Esophagus (tissue), 2 donors: ENCODE measurements around the gene DDX25. TPM values are rescaled to one million over a fixed set of nuclear protein-coding genes. Genes with fewer than 3 reads are reported as not detected.

Experiments used
- H3K27ac ChIP-seq, 2 donors: one replicate each; pipeline ENCODE4 v1.5.1; 2013; ENCODE audit warnings: low read depth in 2 of 2, mild to moderate bottlenecking in 2 of 2, inconsistent platforms in 1 of 2, low read length in 1 of 2, moderate library complexity in 1 of 2
- H3K27me3 ChIP-seq, 2 donors: one replicate each; pipeline ENCODE4 v1.6.1; 2013; ENCODE audit warnings: low read length in 2 of 2, control low read depth in 1 of 2, mild to moderate bottlenecking in 1 of 2; ENCODE audit not compliant: insufficient read depth in 2 of 2, control insufficient read depth in 1 of 2
- H3K36me3 ChIP-seq, 2 donors: one replicate each; pipeline ENCODE4 v1.6.1; 2013; ENCODE audit warnings: low read length in 1 of 2; ENCODE audit not compliant: control insufficient read depth in 2 of 2, insufficient read depth in 2 of 2
- H3K4me1 ChIP-seq, 2 donors: one replicate each; pipeline ENCODE4 v1.6.1; 2013; ENCODE audit warnings: low read length in 1 of 2; ENCODE audit not compliant: control insufficient read depth in 2 of 2, insufficient read depth in 2 of 2
- H3K4me3 ChIP-seq, 2 donors: one replicate each; pipeline ENCODE4 v1.5.1; 2013; ENCODE audit warnings: low read length in 2 of 2, mild to moderate bottlenecking in 2 of 2, low read depth in 1 of 2, moderate library complexity in 1 of 2
- H3K9me3 ChIP-seq, 2 donors: one replicate each; pipeline ENCODE4 v1.6.1; 2013; ENCODE audit warnings: mild to moderate bottlenecking in 2 of 2, low read depth in 1 of 2, low read length in 1 of 2, moderate library complexity in 1 of 2; ENCODE audit not compliant: control insufficient read depth in 2 of 2, insufficient read depth in 1 of 2
- WGBS, 2 donors: extraction: QIAGEN DNeasy Blood & Tissue Kit; methylation state at CpG; one replicate each; pipeline ENCODE4 v1.1.7; 2013; 5-methylcytosine and 5-hydroxymethylcytosine counted together
- polyA plus RNA-seq, 2 donors: library from polyadenylated mRNA; stranded (reverse); fragments of 200-250 nt; gene quantifications; one replicate each; pipeline ENCODE4 v1.2.3, GENCODE V29; 2013
- donor health status: healthy with polysubstance abuse.
- donor health status: Bipolar disorder and iron deficiency.

Gene DDX25
- polyA plus RNA-seq, 2 donors: 0.14 to 0.27 TPM

- H3K9me3 ChIP-seq: no peaks in the 10 kb centered on the region
- WGBS, 2 donors: 91 to 95% methylated on average over 4 of the region's 4 CpGs
- no peaks in the 10 kb centered on the region for H3K36me3 ChIP-seq
- H3K27me3 ChIP-seq: no peaks in the 10 kb centered on the region
- no peaks in the 10 kb centered on the region for H3K4me1 ChIP-seq
- H3K27ac ChIP-seq: no peak overlapping the region
- no peak overlapping the region for H3K4me3 ChIP-seq
Observed at GRCh38 chr11:125967515-125967914, 63.2 kb downstream of the DDX25 start.

- Histone ChIP-seq H3K4me1 (no peaks in the 10 kb centered on the region), H3K9me3 (no peaks in the 10 kb centered on the region), H3K27ac (no peak overlapping the region), H3K27me3 (no peaks in the 10 kb centered on the region), H3K4me3 (no peak overlapping the region), H3K36me3 (no peaks in the 10 kb centered on the region)
- WGBS, 2 donors: 45 to 58% methylated on average over 7 of the region's 7 CpGs
Observed at GRCh38 chr11:125968354-125968753, 64.0 kb downstream of the DDX25 start.

- H3K27me3 ChIP-seq: no peaks in the 10 kb centered on the region
- H3K9me3 ChIP-seq: no peaks in the 10 kb centered on the region
- H3K4me1 ChIP-seq: no peaks in the 10 kb centered on the region
- H3K27ac ChIP-seq: no peak overlapping the region
- H3K4me3 ChIP-seq: no peak overlapping the region
- no peaks in the 10 kb centered on the region for H3K36me3 ChIP-seq
- WGBS, 2 donors: 76 to 81% methylated on average over 6 of the region's 6 CpGs
Observed at GRCh38 chr11:125971618-125972017, 67.3 kb downstream of the DDX25 start.

DNA sequence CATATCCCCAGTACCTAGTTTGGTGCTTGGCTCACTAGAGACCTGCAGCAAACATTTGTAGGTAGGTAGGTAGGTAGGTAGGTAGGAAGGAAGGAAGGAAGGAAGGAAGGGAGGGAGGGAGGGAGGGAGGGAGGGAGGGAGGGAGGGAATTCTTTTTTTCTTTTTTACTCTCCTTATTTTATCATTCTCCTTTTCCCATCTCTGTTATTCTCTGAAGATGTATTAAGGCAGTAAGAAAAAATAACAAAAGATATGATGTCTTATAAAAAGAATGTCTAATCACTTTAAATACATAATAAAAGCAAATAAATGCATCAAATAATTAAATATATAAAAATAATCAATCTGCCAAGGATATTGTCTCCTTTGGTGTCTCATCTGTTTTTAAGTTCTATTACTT is 70.0 kb downstream of the DDX25 start:
- Histone ChIP-seq H3K4me1 (no peaks in the 10 kb centered on the region), H3K27me3 (no peaks in the 10 kb centered on the region), H3K27ac (no peak overlapping the region), H3K9me3 (no peaks in the 10 kb centered on the region), H3K4me3 (no peak overlapping the region), H3K36me3 (no peaks in the 10 kb centered on the region)

DNA sequence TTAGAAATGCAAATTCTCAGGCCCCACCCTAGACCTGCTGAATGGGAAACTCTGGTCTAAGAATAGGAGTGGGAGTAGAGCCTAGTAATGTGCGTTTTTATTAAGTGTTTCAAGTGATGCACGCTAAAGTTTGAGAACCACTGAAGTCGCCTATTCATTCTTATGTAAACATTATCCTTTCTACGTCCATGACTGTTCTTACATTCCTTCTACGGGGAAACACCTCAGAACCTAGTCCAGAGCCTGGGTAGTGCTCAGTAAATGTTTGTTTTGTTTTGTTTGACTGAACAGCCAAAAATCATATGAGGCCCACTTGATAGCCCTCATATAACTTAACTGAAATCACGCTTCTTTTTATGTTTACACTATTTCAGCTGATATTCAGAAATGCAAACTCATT is 71.3 kb downstream of the DDX25 start:
- WGBS, 2 donors: 67 to 80% methylated on average over 6 of the region's 6 CpGs
- Histone ChIP-seq H3K36me3 (no peaks in the 10 kb centered on the region), H3K27ac (no peak overlapping the region), H3K4me1 (no peaks in the 10 kb centered on the region), H3K4me3 (no peak overlapping the region), H3K9me3 (no peaks in the 10 kb centered on the region), H3K27me3 (no peaks in the 10 kb centered on the region)

- no peak overlapping the region for H3K27ac ChIP-seq
- H3K36me3 ChIP-seq: no peaks in the 10 kb centered on the region
- H3K27me3 ChIP-seq: no peaks in the 10 kb centered on the region
- no peak overlapping the region for H3K4me3 ChIP-seq
- H3K4me1 ChIP-seq: no peaks in the 10 kb centered on the region
- no peaks in the 10 kb centered on the region for H3K9me3 ChIP-seq
Observed at GRCh38 chr11:125976156-125976555, 71.8 kb downstream of the DDX25 start.

DNA sequence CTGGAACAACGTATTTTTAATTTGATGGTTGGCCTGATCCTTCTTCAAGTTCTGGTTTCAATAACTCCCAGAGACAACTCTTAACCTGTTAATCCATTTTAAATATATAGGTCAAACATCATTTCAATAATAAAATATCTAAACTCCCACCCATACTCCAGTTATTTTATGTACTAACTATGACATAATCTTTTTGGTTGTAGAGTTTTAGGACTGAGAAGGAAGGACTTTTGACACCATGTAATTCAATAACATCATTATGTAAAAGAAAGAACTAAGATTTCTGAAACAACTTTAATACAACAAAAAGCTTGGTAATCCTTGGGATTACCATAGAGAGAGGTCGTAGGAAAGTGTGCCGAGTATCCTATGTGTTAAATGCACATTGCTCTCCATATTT is 73.0 kb downstream of the DDX25 start:
- Histone ChIP-seq H3K27ac (no peak overlapping the region), H3K27me3 (no peaks in the 10 kb centered on the region), H3K4me3 (no peak overlapping the region), H3K36me3 (no peaks in the 10 kb centered on the region), H3K4me1 (no peaks in the 10 kb centered on the region), H3K9me3 (no peaks in the 10 kb centered on the region)
- WGBS, 2 donors: 82 to 83% methylated on average over 3 of the region's 3 CpGs

DNA sequence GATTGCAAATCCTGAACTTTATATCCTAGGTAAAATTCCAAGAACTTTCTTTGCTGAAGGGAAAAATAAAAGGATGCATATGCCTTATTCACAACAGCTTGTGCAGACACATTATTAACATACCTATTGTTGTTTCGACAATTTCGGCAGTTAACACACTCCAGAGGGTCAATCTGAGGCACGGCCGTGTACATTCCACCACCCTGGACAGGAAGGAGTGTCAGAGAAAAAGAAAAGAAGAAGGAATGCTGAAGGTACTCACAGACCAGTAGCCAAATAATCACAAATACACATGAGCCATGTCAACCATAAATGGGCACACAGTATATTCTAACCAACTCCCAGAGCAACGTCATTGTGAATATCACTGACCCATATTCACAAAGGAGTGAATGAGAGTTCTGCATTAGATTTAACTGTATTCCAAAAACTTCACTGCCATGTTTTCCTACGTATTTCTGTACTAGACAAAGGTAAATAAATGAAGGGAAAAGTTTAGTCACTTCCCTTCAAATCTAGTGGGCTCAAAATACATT is 73.9 kb downstream of the DDX25 start:
- 72 to 80% methylated on average over 6 of the region's 6 CpGs for WGBS, 2 donors
- Histone ChIP-seq H3K4me1 (no peaks in the 10 kb centered on the region), H3K27ac (no peak overlapping the region), H3K4me3 (no peak overlapping the region), H3K9me3 (no peaks in the 10 kb centered on the region), H3K36me3 (peaks cover 0 to 1% of the 10 kb centered on the region in 2 donors), H3K27me3 (no peaks in the 10 kb centered on the region)

Other genes starting within 250 kb of the DDX25 start
- not detected for gene ACRV1, start 223.7 kb upstream of the DDX25 start, polyA plus RNA-seq
- gene PATE1, start 158.2 kb upstream of the DDX25 start, polyA plus RNA-seq: not detected
- not detected for gene PATE2, start 125.7 kb upstream of the DDX25 start, polyA plus RNA-seq
- gene PATE3, start 116.4 kb upstream of the DDX25 start, polyA plus RNA-seq: not detected
- gene PATE4, start 71.2 kb upstream of the DDX25 start, polyA plus RNA-seq: not detected
- gene HYLS1, start 16.8 kb upstream of the DDX25 start, polyA plus RNA-seq: 1 to 10 TPM; 3.7 to 4.1 TPM
- 1 to 10 TPM; 6.8 to 7.0 TPM for gene PUS3, start 1.3 kb upstream of the DDX25 start, polyA plus RNA-seq
- under 1 TPM; 0.59 to 0.86 TPM for gene VSIG10L2, start 41.5 kb downstream of the DDX25 start, polyA plus RNA-seq
- gene CDON, start 158.4 kb downstream of the DDX25 start, polyA plus RNA-seq: under 1 TPM; 0.61 TPM